Measurements from ENCODE around the gene HBEGF. TPM values are rescaled to one million over a fixed set of nuclear protein-coding genes. Genes with fewer than 3 reads are reported as not detected.

HBEGF gene
- total and polyA plus RNA-seq, 10 of the 15 experiments (the other 5 are each of a cell fraction or from before 2014, with no cell fraction given): 0.87 to 3.1 (median 2.1) TPM

GRCh38 chr5:140362875-140363630 is 16.6 kb upstream of the HBEGF start:
- CTCF ChIA-PET: interaction anchor here (0.6 to 4.4 kb wide), 39 partner anchors 8 to 363 kb away, joined by 3 to 36 read pairs (median 4); partner anchors contain the start of genes EIF4EBP3, HBEGF, IK and NDUFA2
- Histone ChIP-seq H4K20me1 (ENCODE audit: control insufficient read depth, insufficient read depth) (no peaks in the 10 kb centered on the region), H3K36me3 (ENCODE audit: control insufficient read depth in 2 of 2, insufficient read depth in 2 of 2, low read length in 1 of 2) (no peaks in the 10 kb centered on the region), H3K4me1 (ENCODE audit: control insufficient read depth, insufficient read depth, low read length) (no peaks in the 10 kb centered on the region; the same call in 1 of the 2 replicates), H3K9ac (ENCODE audit: control insufficient read depth, insufficient read depth, low read length) (no peak overlapping the region), H2AFZ (ENCODE audit: control insufficient read depth, low read depth, low read length) (peak overlapping the region; percentile 87), H3K79me2 (ENCODE audit: control insufficient read depth, insufficient read depth, low read length) (no peaks in the 10 kb centered on the region), H3K4me2 (ENCODE audit: control insufficient read depth, insufficient read depth) (peak overlapping the region; percentile 90), H3K27me3 (replicated peaks in 1 of 2; ENCODE audit: control insufficient read depth in 2 of 2, insufficient read depth in 2 of 2, low read length in 1 of 2) (no peaks in the 10 kb centered on the region), H3K9me3 (replicated peaks; ENCODE audit: control insufficient read depth, insufficient read depth, low read length) (no peaks in the 10 kb centered on the region), H3K27ac (ENCODE audit: control insufficient read depth, insufficient read depth) (no peak overlapping the region), H3K4me3 (peak overlapping the region; percentile 57; the same call in 1 of the 2 replicates)
- intact Hi-C loops (cut with micrococcal nuclease; ENCODE audit: unreplicated experiment) (loop anchor here (2.0 kb wide), 1 partner anchor 358 kb away; no protein-coding TSS in a partner anchor), in situ Hi-C loops (cut with MboI) (loop anchor here (5.0 kb wide), 2 partner anchors 121 to 354 kb away; no protein-coding TSS in a partner anchor)
- ATAC-seq (peak; percentile 97), DNase-seq (ENCODE audit: low read depth, low spot score) (no peak), FAIRE-seq (peak; percentile 93)
- RAD21 ChIA-PET (ENCODE audit: unreplicated experiment): interaction anchor here (1.0 to 4.9 kb wide), 5 partner anchors 11 to 358 kb away, joined by 3 to 34 read pairs (median 3); no protein-coding TSS in a partner anchor
- BruUV-seq (replicated peaks): no TSS peak
- POLR2A ChIA-PET: interaction anchor here (1.0 kb wide), 1 partner anchor 43 kb away, joined by 3 read pairs; no protein-coding TSS in a partner anchor
- WGBS (ENCODE audit: insufficient coverage, insufficient replicate concordance, low lambda C conversion rate, missing lambda C conversion rate): 13% methylated on average over 29 of the region's 29 CpGs
- SMC1A ChIA-PET (ENCODE audit: uncharacterized antibody, unreplicated experiment): interaction anchor here (0.6 to 1.5 kb wide), 6 partner anchors 9 to 359 kb away, joined by 3 to 4 read pairs (median 3); no protein-coding TSS in a partner anchor
- no peak for TF ChIP-seq HCFC1 (IDR thresholded peaks at IDR 0.05; ENCODE audit: low read length)
- TF ChIP-seq RAD21 (IDR thresholded peaks at IDR 0.05; ENCODE audit: insufficient read depth, low read depth, low read length): peak; percentile 72
- TF ChIP-seq BACH1 (IDR thresholded peaks at IDR 0.05; ENCODE audit: borderline replicate concordance): peak; percentile 55; the same call in 1 of the 2 replicates
- TF ChIP-seq SMC3 (IDR thresholded peaks at IDR 0.05; ENCODE audit: borderline replicate concordance, low read length): peak; percentile 73; the same call in 1 of the 2 replicates
- TF ChIP-seq POLR2AphosphoS2 (IDR thresholded peaks at IDR 0.05; ENCODE audit: low read depth, low read length): no peak
- no peak for TF ChIP-seq JUND (IDR thresholded peaks at IDR 0.05; ENCODE audit: low read depth, low read length)
- no peak for TF ChIP-seq ZZZ3 (IDR thresholded peaks at IDR 0.05; ENCODE audit: control insufficient read depth, insufficient read length, low read depth)
- no peak for TF ChIP-seq HDAC6 (IDR thresholded peaks at IDR 0.05; ENCODE audit: unreplicated experiment)
- TF ChIP-seq CTCF (IDR thresholded peaks at IDR 0.05 in 2 of 3, conservative IDR thresholded peaks at IDR 0.05 in 1 of 3; ENCODE audit: control insufficient read depth in 2 of 3, extremely low read depth in 1 of 3, insufficient read depth in 1 of 3, low read depth in 3 of 3, low read length in 3 of 3): peak; percentile 96 to 97 (median 96)
- 0 out of 2 replicates have a peak, but pooled peaks have one; percentile 14 for TF ChIP-seq GATAD2B (conservative IDR thresholded peaks at IDR 0.05; ENCODE audit: low read depth)
- TF ChIP-seq IRF4 (IDR thresholded peaks at IDR 0.05; ENCODE audit: low read depth, low read length): 0 out of 2 replicates have a peak, but pooled peaks have one; percentile 47
- TF ChIP-seq FOXK2 (IDR thresholded peaks at IDR 0.05): no peak
- no peak for TF ChIP-seq SMAD1 (IDR thresholded peaks at IDR 0.05; ENCODE audit: low read depth, partially characterized antibody)
- peak; percentile 32 to 42; a peak in 1 of 4 replicates for TF ChIP-seq BHLHE40 (IDR thresholded peaks at IDR 0.05; ENCODE audit: borderline replicate concordance in 1 of 2, low read depth in 2 of 2, low read length in 1 of 2)
- no peak for TF ChIP-seq MTA2 (IDR thresholded peaks at IDR 0.05; ENCODE audit: low read depth)
- TF ChIP-seq EED (IDR thresholded peaks at IDR 0.05; ENCODE audit: low read depth): no peak
- no peak for TF ChIP-seq SREBF2 (IDR thresholded peaks at IDR 0.05; ENCODE audit: low read length)
- TF ChIP-seq NR2F1 (conservative IDR thresholded peaks at IDR 0.05): peak; percentile 55; the same call in 1 of the 2 replicates
- no peak for TF ChIP-seq STAT3 (IDR thresholded peaks at IDR 0.05; ENCODE audit: low read depth, low read length)
- no peak for TF ChIP-seq NFIC (IDR thresholded peaks at IDR 0.05; ENCODE audit: low read depth, low read length)
- TF ChIP-seq ASH2L (IDR thresholded peaks at IDR 0.05; ENCODE audit: borderline replicate concordance, low read depth): no peak
- peak; percentile 11 for TF ChIP-seq RELA (IDR thresholded peaks at IDR 0.05; ENCODE audit: borderline replicate concordance, partially characterized antibody)

Measured in GM12878 (cell line).